Measurements from ENCODE around the gene TSPEAR. TPM values are rescaled to one million over a fixed set of nuclear protein-coding genes. Genes with fewer than 3 reads are reported as not detected.

Gene TSPEAR
- total and polyA plus RNA-seq, 2 of the 13 experiments (the other 11 are each of a cell fraction or from before 2014, with no cell fraction given), result 0.07 to 0.32 TPM

DNA sequence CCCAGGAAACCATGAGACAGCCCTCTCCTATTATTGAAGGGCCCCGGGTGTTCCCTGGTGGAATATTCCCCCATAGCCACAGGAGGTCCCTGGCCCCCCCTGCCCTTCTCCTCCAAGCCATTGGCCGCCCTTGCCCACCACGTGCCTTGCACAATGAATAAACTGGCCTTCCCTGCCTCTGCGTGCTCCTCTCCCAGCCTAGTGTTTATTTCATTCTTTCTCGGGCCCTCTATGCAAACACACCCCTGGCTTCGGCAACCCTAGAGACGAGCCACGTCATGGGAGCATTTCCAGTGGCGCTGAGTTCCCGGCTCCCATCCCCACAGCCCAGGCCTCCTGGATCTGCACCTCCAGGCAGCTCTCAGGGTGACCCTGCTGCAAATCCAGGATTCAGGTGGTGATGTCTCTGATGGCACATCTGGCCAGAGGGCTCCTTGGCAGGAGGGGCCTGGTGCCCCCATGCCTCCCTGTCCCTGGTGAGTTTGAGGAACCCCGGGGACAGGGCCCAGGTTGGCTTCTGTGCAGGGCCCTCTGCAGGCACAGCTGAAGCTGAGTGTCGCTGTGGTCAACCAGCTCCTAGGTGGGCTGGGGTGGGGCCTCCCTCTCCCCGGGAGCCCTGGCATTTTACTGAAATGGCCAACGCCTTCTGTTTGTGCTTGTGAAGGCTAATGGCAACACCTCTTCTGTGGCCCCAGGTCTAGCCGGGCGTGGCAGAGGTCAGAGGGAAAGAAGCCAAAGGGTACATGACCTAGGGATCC lies 8.2 kb downstream of the TSPEAR start (continued):
- TF ChIP-seq, protein P1, sequence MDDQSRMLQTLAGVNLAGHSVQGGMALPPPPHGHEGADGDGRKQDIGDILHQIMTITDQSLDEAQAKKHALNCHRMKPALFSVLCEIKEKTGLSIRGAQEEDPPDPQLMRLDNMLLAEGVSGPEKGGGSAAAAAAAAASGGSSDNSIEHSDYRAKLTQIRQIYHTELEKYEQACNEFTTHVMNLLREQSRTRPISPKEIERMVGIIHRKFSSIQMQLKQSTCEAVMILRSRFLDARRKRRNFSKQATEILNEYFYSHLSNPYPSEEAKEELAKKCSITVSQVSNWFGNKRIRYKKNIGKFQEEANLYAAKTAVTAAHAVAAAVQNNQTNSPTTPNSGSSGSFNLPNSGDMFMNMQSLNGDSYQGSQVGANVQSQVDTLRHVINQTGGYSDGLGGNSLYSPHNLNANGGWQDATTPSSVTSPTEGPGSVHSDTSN (CRISPR knock-in tag; IDR thresholded peaks at IDR 0.05; ENCODE audit: borderline replicate concordance), result no peak
- peak; percentile 79 for TF ChIP-seq ARNTL (CRISPR knock-in tag; IDR thresholded peaks at IDR 0.05)
- TF ChIP-seq ZNF317 (CRISPR knock-in tag; IDR thresholded peaks at IDR 0.05), result 0 out of 2 replicates have a peak, but pooled peaks have one; percentile 29
- no peak for TF ChIP-seq GABPA (IDR thresholded peaks at IDR 0.05; ENCODE audit: low read depth, low read length)
- TF ChIP-seq GABPA (CRISPR knock-in tag; IDR thresholded peaks at IDR 0.05; ENCODE audit: low read depth), result no peak
- TF ChIP-seq ZNF615 (CRISPR knock-in tag; IDR thresholded peaks at IDR 0.05; ENCODE audit: borderline replicate concordance), result no peak
- no peak for TF ChIP-seq ZNF383 (CRISPR knock-in tag; IDR thresholded peaks at IDR 0.05; ENCODE audit: borderline replicate concordance)
- peak; percentile 45; the same call in 1 of the 2 replicates for TF ChIP-seq RFXAP (CRISPR knock-in tag; IDR thresholded peaks at IDR 0.05; ENCODE audit: borderline replicate concordance)
- no peak for TF ChIP-seq ELF4 (CRISPR knock-in tag; IDR thresholded peaks at IDR 0.05; ENCODE audit: borderline replicate concordance)
- no peak for TF ChIP-seq TAF1 (CRISPR knock-in tag; IDR thresholded peaks at IDR 0.05)
- TF ChIP-seq ZNF776 (CRISPR knock-in tag; IDR thresholded peaks at IDR 0.05), result no peak; the same call in 1 of the 2 replicates
- TF ChIP-seq FOXK1 (CRISPR knock-in tag; IDR thresholded peaks at IDR 0.05; ENCODE audit: borderline replicate concordance, low read depth), result 0 out of 2 replicates have a peak, but pooled peaks have one; percentile 13
- no peak for TF ChIP-seq SMAD3 (CRISPR knock-in tag; IDR thresholded peaks at IDR 0.05)
- 0 out of 2 replicates have a peak, but pooled peaks have one; percentile 20 for TF ChIP-seq JUN (CRISPR knock-in tag; IDR thresholded peaks at IDR 0.05)
- TF ChIP-seq FOXA3 (CRISPR knock-in tag; IDR thresholded peaks at IDR 0.05), result peak; percentile 77; the same call in 1 of the 2 replicates
- 0 out of 2 replicates have a peak, but pooled peaks have one; percentile 83 for TF ChIP-seq ZSCAN21 (CRISPR knock-in tag; IDR thresholded peaks at IDR 0.05; ENCODE audit: borderline replicate concordance)
- no peak for TF ChIP-seq ZNF326 (CRISPR knock-in tag; IDR thresholded peaks at IDR 0.05; ENCODE audit: borderline replicate concordance)
- peak; percentile 40; the same call in 1 of the 2 replicates for TF ChIP-seq ZBTB7A (CRISPR knock-in tag; IDR thresholded peaks at IDR 0.05)
- peak; percentile 56; the same call in 1 of the 2 replicates for TF ChIP-seq ERF (CRISPR knock-in tag; IDR thresholded peaks at IDR 0.05)
- TF ChIP-seq MED1 (CRISPR knock-in tag; IDR thresholded peaks at IDR 0.05), result peak; percentile 61; the same call in 1 of the 2 replicates
- TF ChIP-seq, protein P2, sequence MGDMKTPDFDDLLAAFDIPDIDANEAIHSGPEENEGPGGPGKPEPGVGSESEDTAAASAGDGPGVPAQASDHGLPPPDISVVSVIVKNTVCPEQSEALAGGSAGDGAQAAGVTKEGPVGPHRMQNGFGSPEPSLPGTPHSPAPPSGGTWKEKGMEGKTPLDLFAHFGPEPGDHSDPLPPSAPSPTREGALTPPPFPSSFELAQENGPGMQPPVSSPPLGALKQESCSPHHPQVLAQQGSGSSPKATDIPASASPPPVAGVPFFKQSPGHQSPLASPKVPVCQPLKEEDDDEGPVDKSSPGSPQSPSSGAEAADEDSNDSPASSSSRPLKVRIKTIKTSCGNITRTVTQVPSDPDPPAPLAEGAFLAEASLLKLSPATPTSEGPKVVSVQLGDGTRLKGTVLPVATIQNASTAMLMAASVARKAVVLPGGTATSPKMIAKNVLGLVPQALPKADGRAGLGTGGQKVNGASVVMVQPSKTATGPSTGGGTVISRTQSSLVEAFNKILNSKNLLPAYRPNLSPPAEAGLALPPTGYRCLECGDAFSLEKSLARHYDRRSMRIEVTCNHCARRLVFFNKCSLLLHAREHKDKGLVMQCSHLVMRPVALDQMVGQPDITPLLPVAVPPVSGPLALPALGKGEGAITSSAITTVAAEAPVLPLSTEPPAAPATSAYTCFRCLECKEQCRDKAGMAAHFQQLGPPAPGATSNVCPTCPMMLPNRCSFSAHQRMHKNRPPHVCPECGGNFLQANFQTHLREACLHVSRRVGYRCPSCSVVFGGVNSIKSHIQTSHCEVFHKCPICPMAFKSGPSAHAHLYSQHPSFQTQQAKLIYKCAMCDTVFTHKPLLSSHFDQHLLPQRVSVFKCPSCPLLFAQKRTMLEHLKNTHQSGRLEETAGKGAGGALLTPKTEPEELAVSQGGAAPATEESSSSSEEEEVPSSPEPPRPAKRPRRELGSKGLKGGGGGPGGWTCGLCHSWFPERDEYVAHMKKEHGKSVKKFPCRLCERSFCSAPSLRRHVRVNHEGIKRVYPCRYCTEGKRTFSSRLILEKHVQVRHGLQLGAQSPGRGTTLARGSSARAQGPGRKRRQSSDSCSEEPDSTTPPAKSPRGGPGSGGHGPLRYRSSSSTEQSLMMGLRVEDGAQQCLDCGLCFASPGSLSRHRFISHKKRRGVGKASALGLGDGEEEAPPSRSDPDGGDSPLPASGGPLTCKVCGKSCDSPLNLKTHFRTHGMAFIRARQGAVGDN (CRISPR knock-in tag; IDR thresholded peaks at IDR 0.05), result peak; percentile 99
- TF ChIP-seq CREB1 (IDR thresholded peaks at IDR 0.05), result peak; percentile 36
- TF ChIP-seq CREB1 (CRISPR knock-in tag; IDR thresholded peaks at IDR 0.05), result no peak
- TF ChIP-seq, protein P3, sequence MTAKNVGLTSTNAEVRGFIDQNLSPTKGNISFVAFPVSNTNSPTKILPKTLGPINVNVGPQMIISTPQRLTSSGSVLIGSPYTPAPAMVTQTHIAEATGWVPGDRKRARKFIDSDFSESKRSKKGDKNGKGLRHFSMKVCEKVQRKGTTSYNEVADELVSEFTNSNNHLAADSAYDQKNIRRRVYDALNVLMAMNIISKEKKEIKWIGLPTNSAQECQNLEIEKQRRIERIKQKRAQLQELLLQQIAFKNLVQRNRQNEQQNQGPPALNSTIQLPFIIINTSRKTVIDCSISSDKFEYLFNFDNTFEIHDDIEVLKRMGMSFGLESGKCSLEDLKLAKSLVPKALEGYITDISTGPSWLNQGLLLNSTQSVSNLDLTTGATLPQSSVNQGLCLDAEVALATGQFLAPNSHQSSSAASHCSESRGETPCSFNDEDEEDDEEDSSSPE (CRISPR knock-in tag; IDR thresholded peaks at IDR 0.05), result 0 out of 2 replicates have a peak, but pooled peaks have one; percentile 37
- peak; percentile 90 for TF ChIP-seq ZNF33B (CRISPR knock-in tag; IDR thresholded peaks at IDR 0.05)
